Inflammatory macrophage treated with lipopolysaccharide for 4 hours (primary cell): ENCODE measurements around the gene PLAAT5.
"Not testable (repeated sequence)": the region's sequence is repeated elsewhere in the genome, so short reads cannot be mapped to it uniquely, and the experiment has no call there.

Experiments used
- DNase-seq: peaks from one replicate; pipeline ENCODE4 v3.0.0-alpha.2; 2020

PLAAT5 gene

GRCh38 chr11:63490551-63491239 lies at the start of gene PLAAT5:
Gene PLAAT5, minus strand, starts transcription at chr11:63491167. Its CDS starts 133 bp downstream, at chr11:63491034.
- no peak for DNase-seq

GRCh38 chr11:63537293-63538101 lies 46.5 kb upstream of the PLAAT5 start:
- DNase-seq, result no peak

- DNase-seq, result peak; percentile 82
Observed at GRCh38 chr11:63536669-63537292, 45.8 kb upstream of the PLAAT5 start, which contains the start of gene PLAAT4. Gene PLAAT4, plus strand, starts transcription at chr11:63536808. Its CDS starts 61 bp downstream, at chr11:63536869.

GRCh38 chr11:63535734-63536133 lies 44.8 kb upstream of the PLAAT5 start:
- no peak for DNase-seq

GRCh38 chr11:63534895-63535461 lies 44.0 kb upstream of the PLAAT5 start:
- no peak for DNase-seq

GRCh38 chr11:63534076-63534475 lies 43.1 kb upstream of the PLAAT5 start:
- DNase-seq, result no peak

- no peak for DNase-seq
Observed at GRCh38 chr11:63532799-63533475, 42.0 kb upstream of the PLAAT5 start.

GRCh38 chr11:63532117-63532516 lies 41.1 kb upstream of the PLAAT5 start:
- no peak for DNase-seq

- DNase-seq, result not testable (repeated sequence)
Observed at GRCh38 chr11:63531074-63531792, 40.3 kb upstream of the PLAAT5 start.

GRCh38 chr11:63530021-63530420 lies 39.1 kb upstream of the PLAAT5 start:
- no peak for DNase-seq

- DNase-seq, result not testable (repeated sequence)
Observed at GRCh38 chr11:63529373-63529772, 38.4 kb upstream of the PLAAT5 start.

GRCh38 chr11:63528729-63529278 lies 37.8 kb upstream of the PLAAT5 start:
- DNase-seq, result not testable (repeated sequence)

- not testable (repeated sequence) for DNase-seq
Observed at GRCh38 chr11:63528156-63528555, 37.2 kb upstream of the PLAAT5 start.

GRCh38 chr11:63527667-63528066 lies 36.7 kb upstream of the PLAAT5 start:
- DNase-seq, result no peak

GRCh38 chr11:63523151-63523550 lies 32.2 kb upstream of the PLAAT5 start:
- no peak for DNase-seq

- DNase-seq, result no peak
Observed at GRCh38 chr11:63521896-63522295, 30.9 kb upstream of the PLAAT5 start.

- DNase-seq, result no peak
Observed at GRCh38 chr11:63520606-63521170, 29.7 kb upstream of the PLAAT5 start.

GRCh38 chr11:63518548-63518947 lies 27.6 kb upstream of the PLAAT5 start:
- DNase-seq, result no peak

GRCh38 chr11:63517156-63517555 lies 26.2 kb upstream of the PLAAT5 start:
- no peak for DNase-seq

GRCh38 chr11:63516109-63516508 lies 25.1 kb upstream of the PLAAT5 start:
- no peak for DNase-seq

GRCh38 chr11:63512816-63513215 lies 21.8 kb upstream of the PLAAT5 start:
- no peak for DNase-seq
